OCI-LY3 (cell line): ENCODE measurements around the gene SART3.

ENCODE experiments used
- CTCF ChIP-seq: fragments of 200-600, 300-600 bp; sonication (generic); IDR thresholded peaks from 2 replicates; pipeline ENCODE4 v1.5.1; 2014; ENCODE audit warnings: antibody characterized with exemption, low read length, low read depth
- EZH2phosphoT487 ChIP-seq: fragments of 200-600 bp; shearing (Covaris generic); IDR thresholded peaks from 2 replicates; pipeline ENCODE4 v1.6.1; 2018; ENCODE audit warnings: antibody characterized with exemption, mixed run types, low read depth

DNA sequence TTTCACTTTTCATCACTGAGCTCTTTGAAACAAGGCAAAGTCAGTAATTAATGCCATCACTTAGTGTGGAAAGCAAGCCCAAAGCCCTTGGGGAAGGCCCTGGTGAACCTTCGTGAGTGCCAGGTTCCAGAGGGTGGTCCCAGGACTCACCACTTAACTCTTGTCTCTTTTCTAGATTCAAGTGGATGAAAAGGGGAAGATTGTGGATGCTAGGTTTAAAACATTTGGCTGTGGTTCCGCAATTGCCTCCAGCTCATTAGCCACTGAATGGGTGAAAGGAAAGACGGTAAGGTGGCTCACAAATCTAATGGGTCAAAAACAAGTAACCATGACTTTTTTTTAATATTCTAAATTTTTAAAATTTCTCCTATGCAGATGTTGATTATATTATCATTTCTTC lies 4.2 kb upstream of the SART3 start:
- TF ChIP-seq CTCF = no peak
- TF ChIP-seq EZH2phosphoT487 = no peak
